ENCODE measurements around the gene G6PD.
"Not testable (repeated sequence)": the region's sequence is repeated elsewhere in the genome, so short reads cannot be mapped to it uniquely, and the experiment has no call there.

The G6PD gene

GRCh38 chrX:154512879-154513553, 33.6 kb downstream of the G6PD start:
- no peak for DNase-seq

- no peak for DNase-seq
These were observed 34.9 kb downstream of the G6PD start for GRCh38 chrX:154511761-154512160.

DNA sequence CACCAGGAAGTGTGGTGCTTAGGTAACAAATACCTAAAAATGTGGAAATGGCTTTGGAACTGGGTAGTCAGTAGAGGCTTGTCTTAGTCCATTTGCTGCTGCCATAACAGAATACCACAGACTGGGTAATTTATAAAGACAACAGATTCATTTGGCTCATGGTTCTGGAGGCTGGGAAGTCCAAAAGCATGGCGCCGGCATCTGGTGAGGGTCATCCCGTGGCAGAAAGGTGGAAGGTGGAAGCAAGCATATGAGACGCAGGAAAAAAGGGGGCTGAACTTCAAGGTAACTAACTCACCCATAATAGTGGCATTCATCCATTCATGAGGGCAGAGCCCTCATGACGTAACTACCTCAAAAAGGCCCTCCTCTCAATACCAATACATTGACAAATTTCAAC, 37.2 kb downstream of the G6PD start:
- DNase-seq, result no peak

DNA sequence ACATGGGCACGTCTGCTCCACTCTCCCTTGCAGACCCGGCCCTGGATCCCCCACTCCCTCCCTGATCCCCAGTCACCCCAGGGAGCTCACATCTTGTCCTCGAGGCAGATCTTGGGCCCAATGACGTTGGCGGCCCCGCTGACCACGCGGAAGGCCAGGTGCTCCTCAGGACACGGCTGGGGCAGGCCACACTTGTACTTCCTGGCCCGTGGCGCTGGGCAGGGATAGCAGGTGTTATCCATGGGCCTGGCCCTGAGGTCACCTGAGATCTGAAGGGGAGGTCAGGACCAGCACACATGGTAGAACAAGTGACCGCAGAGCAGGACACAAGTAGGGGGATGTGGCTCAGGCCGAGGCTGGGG, 38.3 kb downstream of the G6PD start:
- no peak for DNase-seq

- no peak for DNase-seq
These were observed 38.8 kb downstream of the G6PD start for GRCh38 chrX:154507673-154508383.

DNA sequence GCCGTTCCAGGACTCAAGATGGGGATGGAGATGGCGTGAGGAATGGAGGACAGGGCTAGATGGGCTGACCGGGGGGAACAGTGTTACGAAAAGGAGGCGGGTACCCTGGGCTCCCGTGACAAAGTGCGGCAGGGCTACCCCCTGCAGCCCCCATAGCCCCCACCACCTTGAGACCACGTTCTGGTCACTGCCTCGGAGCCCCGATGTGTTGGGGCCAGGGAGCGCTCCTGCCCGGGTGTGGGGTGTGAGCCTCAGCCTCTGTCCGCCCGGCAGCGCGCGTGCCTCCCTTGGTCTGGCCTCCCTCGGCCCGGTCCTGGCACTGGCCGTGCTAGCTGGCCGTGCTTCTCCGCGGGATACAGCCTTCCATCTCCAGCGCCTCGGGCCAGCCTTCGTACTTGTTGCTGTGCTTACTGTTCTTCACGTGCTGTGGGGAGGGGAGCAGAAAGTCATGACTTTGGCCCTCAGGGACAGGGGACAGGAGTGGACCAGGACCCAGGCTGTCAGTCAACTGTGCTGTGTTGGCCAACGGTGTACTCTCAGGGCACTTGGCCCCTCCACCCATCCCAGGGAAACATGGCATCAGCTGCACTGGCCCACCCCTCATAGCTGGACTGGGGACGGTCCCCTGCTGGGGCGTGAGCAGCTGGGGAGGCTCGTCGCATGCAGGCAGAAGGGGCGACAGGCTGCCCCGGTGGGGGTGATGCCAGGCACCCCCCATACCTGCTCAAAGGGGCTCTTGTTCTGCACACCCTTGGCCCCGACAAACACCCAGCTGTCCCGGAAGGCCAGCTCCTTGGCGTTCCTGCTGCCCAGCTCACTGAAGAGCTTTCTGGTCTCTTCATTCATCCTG, 39.9 kb downstream of the G6PD start:
- no peak for DNase-seq

- no peak for DNase-seq
These were observed 40.9 kb downstream of the G6PD start for GRCh38 chrX:154505734-154506133.

DNA sequence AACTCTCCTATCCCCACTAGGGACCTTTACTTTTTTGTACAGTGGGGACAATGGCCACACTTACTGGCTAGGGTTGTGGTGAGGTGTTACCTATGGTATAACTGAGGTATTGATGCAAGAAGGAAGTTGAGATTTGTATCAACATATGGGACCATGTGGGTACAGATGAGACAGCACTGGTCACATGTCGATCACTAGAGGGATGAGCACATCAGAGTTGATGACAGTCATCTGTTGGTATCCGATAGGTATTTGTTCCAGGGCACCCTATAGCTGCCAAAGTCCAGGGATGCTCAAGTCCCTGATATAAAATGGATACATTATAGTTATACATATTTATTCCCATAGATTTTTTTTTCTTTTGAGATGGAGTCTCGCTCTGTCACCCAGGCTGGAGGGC, 43.7 kb downstream of the G6PD start:
- no peak for DNase-seq

- no peak for DNase-seq
These were observed 44.5 kb downstream of the G6PD start for GRCh38 chrX:154502098-154502497.

- not testable (repeated sequence) for DNase-seq
These were observed 45.2 kb downstream of the G6PD start for GRCh38 chrX:154501423-154501822.

- not testable (repeated sequence) for DNase-seq
These were observed 50.0 kb downstream of the G6PD start for GRCh38 chrX:154496591-154497137.

- DNase-seq, result no peak
These were observed 51.1 kb downstream of the G6PD start for GRCh38 chrX:154495472-154495922.

GRCh38 chrX:154494715-154495114, 51.9 kb downstream of the G6PD start:
- DNase-seq, result no peak

DNA sequence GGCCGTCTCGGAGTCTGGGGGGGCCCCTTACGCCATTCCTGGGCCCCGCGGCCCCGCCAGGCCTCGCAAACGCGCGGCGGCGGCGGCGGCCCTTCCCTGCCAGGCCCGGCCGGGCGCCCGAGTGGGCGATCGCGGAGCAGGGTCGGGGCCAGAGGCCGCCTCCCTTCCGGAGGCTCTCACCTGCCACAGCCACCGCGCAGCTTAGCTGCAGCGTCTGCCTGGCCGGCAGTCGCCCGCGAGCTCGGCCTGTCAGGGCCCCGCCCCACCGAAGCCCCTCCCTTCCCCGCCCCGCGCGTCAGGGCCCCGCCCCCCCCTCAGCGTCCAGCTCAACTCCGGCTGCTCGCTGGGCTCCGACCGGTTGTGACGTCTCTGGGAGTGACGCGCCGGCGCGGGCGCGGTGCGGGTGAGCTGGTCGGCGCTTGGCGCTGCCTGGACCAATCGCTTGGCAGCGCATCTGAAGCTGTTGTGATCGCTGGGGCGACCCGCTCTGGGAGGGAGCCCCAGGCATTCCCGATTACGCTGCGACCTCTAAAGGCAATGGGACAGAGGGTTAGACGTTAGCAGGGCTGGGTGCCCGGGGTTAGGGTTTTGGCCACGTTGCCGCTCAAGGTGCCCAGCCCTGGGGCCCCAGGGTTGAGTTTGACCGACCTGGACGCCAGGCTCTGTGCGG, 56.1 kb downstream of the G6PD start, which contains the start of gene SLC10A3:
TSS of gene SLC10A3 (minus strand) at position 216 of the 670 bp plus-strand sequence. CDS start 1,689 bp downstream, outside the sequence.
- peak; percentile 95 for DNase-seq

- peak; percentile 45 for DNase-seq
These were observed 56.6 kb downstream of the G6PD start for GRCh38 chrX:154490021-154490413.

DNA sequence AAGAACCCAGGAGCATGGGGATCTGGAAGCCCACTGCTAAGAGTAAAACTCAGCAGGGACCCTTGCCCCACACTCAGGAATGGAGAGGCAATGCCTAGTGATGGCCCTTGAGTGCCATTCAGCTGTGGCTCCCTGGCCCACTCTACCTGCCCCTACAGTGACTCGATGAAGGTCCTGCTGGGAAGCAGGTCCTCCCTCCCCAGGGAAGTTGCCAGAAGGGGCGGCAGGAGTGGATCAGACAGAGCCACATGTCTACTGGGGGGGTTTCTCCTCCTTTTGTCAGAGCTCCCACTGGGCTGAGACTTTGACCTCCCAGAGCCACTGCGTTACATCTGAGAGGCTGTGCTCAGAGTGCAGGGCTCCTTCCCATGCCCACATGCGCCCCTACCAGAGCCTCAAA, 57.5 kb downstream of the G6PD start:
- DNase-seq, result no peak

DNA sequence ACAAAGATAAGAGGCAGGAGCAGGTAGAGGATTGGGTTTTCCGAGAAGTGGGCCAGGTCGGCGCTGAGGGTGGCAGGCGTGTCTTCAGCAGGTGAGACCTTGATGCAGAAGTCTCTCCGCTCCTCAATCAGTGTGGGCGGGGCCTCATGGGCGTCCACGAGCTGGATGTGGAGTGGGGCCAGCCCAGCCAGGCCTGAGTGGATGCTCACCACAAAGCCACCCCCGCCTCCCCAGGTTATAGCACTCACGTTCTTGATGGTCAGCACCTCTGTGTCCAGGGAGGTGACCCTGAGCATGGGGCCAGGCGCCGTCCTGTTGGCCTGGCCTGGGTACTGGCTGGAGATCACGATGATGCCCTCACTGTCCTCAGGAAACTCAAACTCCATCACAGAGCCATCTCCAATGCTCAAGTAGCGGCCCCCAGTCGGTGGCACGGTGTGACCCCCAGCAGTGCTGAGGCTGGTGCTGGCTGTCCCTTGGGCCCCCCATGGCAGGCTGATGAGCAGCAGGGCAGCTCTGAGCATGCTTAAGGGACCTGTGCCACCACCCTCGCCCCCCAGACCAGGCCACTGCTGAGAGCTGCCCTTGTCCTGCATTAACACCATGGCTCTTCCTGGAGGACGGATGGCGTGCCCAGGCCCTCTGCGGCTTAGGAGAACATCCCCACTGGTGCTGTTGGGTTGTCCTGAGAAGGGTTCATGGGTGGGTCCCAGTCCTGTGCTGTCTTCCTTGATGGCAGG, 58.1 kb downstream of the G6PD start:
- no peak for DNase-seq

- DNase-seq, result no peak
These were observed 58.9 kb downstream of the G6PD start for GRCh38 chrX:154487518-154488290.

DNA sequence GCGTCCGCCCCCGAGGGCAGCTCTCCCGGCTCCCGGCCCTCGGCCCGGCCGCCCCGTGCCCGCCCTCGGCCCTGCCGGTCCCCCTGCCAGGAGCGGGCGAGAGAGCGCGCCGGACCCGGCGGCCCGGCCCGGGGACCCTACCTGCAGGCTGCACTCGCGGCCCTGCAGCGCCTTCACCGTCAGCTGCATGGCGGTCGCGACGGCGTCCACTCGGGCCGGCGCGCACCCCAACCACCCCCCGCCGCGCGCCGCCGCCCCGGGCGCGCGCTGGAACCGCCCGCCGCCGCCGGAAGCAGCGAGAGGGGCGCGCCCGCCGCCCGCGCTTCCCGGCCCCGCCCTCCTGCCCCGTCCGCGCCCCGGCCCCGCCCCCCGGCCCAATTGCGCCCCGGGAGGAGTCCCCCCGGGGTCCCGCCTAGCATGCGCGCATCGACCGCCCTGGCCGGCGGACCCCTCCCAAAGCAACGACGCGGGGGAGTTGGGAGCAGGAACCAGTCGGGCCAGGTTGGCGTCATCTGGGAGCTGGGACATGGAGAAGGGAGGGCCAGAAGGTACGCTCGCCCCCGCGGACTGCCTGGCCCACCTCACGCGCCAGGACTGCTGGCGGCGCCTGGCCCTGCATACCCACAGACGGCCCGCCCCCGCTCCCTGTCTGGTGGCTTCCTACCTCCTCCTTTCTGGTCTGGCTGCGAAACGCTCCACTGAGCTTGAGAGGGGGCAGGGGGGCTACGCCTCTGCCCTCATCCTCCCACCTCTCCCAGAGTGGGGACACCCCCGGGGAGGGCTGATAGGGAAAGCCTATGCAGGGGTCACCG, 60.0 kb downstream of the G6PD start, which contains the start of gene UBL4A:
TSS of gene UBL4A (minus strand) at position 220 of the 812 bp plus-strand sequence. CDS start at position 189, 31 bp downstream.
- DNase-seq, result peak; percentile 71

- peak; percentile 43 for DNase-seq
These were observed 60.6 kb downstream of the G6PD start for GRCh38 chrX:154486052-154486395.
